Measurements from ENCODE around the gene SGCD.

DNA sequence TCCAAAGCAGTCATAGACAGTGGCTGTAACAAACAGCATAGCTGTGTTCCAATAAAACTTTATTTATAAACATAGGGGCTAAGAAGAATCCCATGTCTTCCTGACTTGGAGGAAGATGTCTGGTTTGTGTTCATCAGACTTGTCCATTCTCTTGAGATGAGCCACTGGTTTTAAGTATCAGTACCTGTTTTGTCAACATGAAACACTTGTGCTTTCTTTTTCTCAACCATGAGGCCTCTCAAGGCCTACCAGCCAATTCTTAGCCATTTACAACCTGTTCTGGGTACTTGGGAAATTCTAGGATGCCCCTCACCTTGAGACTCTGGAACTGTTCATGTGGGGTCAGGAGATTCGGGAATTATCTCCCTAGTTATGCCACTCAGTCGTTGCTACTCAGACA lies 368.8 kb downstream of the SGCD start:
- TF ChIP-seq CTCF (conservative IDR thresholded peaks at IDR 0.05; ENCODE audit: low read length), result no peak
- no peak for TF ChIP-seq EZH2phosphoT487 (IDR thresholded peaks at IDR 0.05; ENCODE audit: borderline replicate concordance, low read depth, low read length)

Measured in OCI-LY7 (cell line).